Measurements from ENCODE around the gene DNAJB11.

DNA sequence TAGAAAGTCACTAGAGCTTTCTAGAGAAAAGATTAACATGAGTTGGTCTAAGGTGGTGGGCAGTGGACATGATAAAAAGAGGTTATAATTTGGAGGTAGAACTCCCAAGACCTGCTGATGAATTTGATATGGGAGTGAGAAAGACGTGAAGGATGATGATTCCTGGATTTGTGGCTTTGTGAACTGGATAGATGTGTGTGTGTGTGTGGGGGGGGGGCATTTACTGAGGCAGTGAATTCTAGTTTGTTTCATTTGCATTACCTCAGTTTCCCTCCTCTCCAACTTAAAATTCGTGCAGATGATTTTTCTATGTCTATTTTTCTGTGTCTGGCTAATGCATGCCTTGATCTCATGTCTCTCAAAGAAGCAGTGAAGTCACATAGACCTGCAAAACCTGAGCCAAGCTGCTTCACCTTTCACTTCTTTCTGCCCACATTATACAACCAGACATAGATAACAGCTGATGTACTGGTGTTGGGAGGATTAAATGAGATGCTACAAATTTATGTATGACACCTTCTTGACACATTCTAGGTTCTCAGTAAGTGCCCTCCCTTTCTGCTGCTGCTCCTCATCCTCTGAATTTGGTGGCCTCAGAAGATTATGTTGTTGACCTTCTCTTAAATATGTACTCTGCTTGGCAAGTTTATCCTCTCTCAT is 52.3 kb downstream of the DNAJB11 start:
- TF ChIP-seq CTCF (IDR thresholded peaks at IDR 0.05) (no peak), POLR2A (IDR thresholded peaks at IDR 0.05) (no peak)
